ENCODE measurements around the gene PC.
"Not testable (repeated sequence)": the region's sequence is repeated elsewhere in the genome, so short reads cannot be mapped to it uniquely, and the experiment has no call there.

The PC gene

GRCh38 chr11:66841861-66842260 lies 116.3 kb downstream of the PC start:
- Mint-ChIP-seq H3K27ac (peak overlapping the region; percentile 73 to 87 (median 79)), H3K27me3 (ENCODE audit: low read depth) (no peaks in the 10 kb centered on the region), H3K9me3 (no peaks in the 10 kb centered on the region), H3K36me3 (ENCODE audit: low read depth) (peaks cover 17% of the 10 kb centered on the region), H3K4me1 (peaks cover 12% of the 10 kb centered on the region), H3K4me3 (peak overlapping the region; percentile 91 to 93 (median 92))
- no peak for TF ChIP-seq CTCF (IDR thresholded peaks at IDR 0.05; ENCODE audit: unreplicated experiment in 3 of 3)

- peaks cover 13% of the 10 kb centered on the region for H3K36me3 Mint-ChIP-seq (ENCODE audit: low read depth)
Measured at GRCh38 chr11:66840317-66841091, 117.7 kb downstream of the PC start.

GRCh38 chr11:66835768-66836405 lies 122.3 kb downstream of the PC start:
- H3K4me1 Mint-ChIP-seq = no peaks in the 10 kb centered on the region

More at GRCh38 chr11:66840317-66841091, 117.7 kb downstream of the PC start:
- Mint-ChIP-seq H3K27me3 (ENCODE audit: low read depth) (no peaks in the 10 kb centered on the region), H3K4me3 (peak overlapping the region; percentile 33 to 36 (median 35)), H3K4me1 (peaks cover 12% of the 10 kb centered on the region), H3K27ac (no peak overlapping the region), H3K9me3 (no peaks in the 10 kb centered on the region)
- no peak for TF ChIP-seq CTCF (IDR thresholded peaks at IDR 0.05; ENCODE audit: unreplicated experiment in 3 of 3)

GRCh38 chr11:66834943-66835342 lies 123.2 kb downstream of the PC start:
- no peak overlapping the region for H3K27ac Mint-ChIP-seq
- peaks cover 7% of the 10 kb centered on the region for H3K36me3 Mint-ChIP-seq (ENCODE audit: low read depth)
- H3K27me3 Mint-ChIP-seq (ENCODE audit: low read depth) = no peaks in the 10 kb centered on the region
- H3K9me3 Mint-ChIP-seq = no peaks in the 10 kb centered on the region
- H3K4me1 Mint-ChIP-seq = no peaks in the 10 kb centered on the region
- H3K4me3 Mint-ChIP-seq = no peak overlapping the region
- TF ChIP-seq CTCF (IDR thresholded peaks at IDR 0.05; ENCODE audit: unreplicated experiment in 3 of 3) = no peak

More at GRCh38 chr11:66835768-66836405, 122.3 kb downstream of the PC start:
- H3K36me3 Mint-ChIP-seq (ENCODE audit: low read depth) = peaks cover 7% of the 10 kb centered on the region
- H3K27me3 Mint-ChIP-seq (ENCODE audit: low read depth) = no peaks in the 10 kb centered on the region
- H3K4me3 Mint-ChIP-seq = no peak overlapping the region
- no peak for TF ChIP-seq CTCF (IDR thresholded peaks at IDR 0.05; ENCODE audit: unreplicated experiment in 3 of 3)
- no peaks in the 10 kb centered on the region for H3K9me3 Mint-ChIP-seq
- H3K27ac Mint-ChIP-seq = no peak overlapping the region

- TF ChIP-seq CTCF (IDR thresholded peaks at IDR 0.05; ENCODE audit: unreplicated experiment in 3 of 3) = no peak
- Mint-ChIP-seq H3K36me3 (ENCODE audit: low read depth) (peaks cover 7% of the 10 kb centered on the region), H3K4me1 (no peaks in the 10 kb centered on the region), H3K27ac (no peak overlapping the region), H3K9me3 (no peaks in the 10 kb centered on the region), H3K27me3 (ENCODE audit: low read depth) (no peaks in the 10 kb centered on the region), H3K4me3 (no peak overlapping the region)
Measured at GRCh38 chr11:66834539-66834845, 123.7 kb downstream of the PC start.

- H3K4me1 Mint-ChIP-seq; H3K9me3 Mint-ChIP-seq; H3K27me3 Mint-ChIP-seq (ENCODE audit: low read depth); H3K4me3 Mint-ChIP-seq; H3K27ac Mint-ChIP-seq; H3K36me3 Mint-ChIP-seq (ENCODE audit: low read depth): not testable (repeated sequence)
Measured at GRCh38 chr11:66824573-66824972, 133.6 kb downstream of the PC start.

Measured in nephron (organoid).